Caco-2 (cell line): ENCODE measurements around the gene CEACAM20. TPM values are rescaled to one million over a fixed set of nuclear protein-coding genes. Genes with fewer than 3 reads are reported as not detected.

Experiments used
- BruUV-seq: library from RNA; stranded (reverse); fragments of 400-500 nt; replicated peaks from 2 replicates; lab custom pipeline; 2021; lab: Mats Ljungman, UMichigan
- CTCF ChIA-PET: fragments of 300-600 bp; sonication (Branson Sonifier 250); formaldehyde crosslinking; loops from one replicate; lab custom pipeline; 2022; ENCODE audit warnings: antibody characterized with exemption; lab: Charles Lee
- POLR2A ChIA-PET: fragments of 300-600 bp; sonication (Branson Sonifier 250); formaldehyde crosslinking; loops from one replicate; lab custom pipeline; 2022; ENCODE audit warnings: antibody characterized with exemption; lab: Charles Lee
- DNase-seq, 2 experiments: peaks; one replicate each; pipeline versions ENCODE4 v3.0.0 to v3.0.0-alpha.2; 2020 to 2022
- H3K27me3 ChIP-seq: replicated peaks from 2 replicates; pipeline ENCODE4 v1.6.0; 2011; ENCODE audit warnings: low read length; ENCODE audit not compliant: control insufficient read depth, insufficient read depth
- H3K36me3 ChIP-seq: 2 replicates; pipeline ENCODE4 v1.5.1; 2011; ENCODE audit warnings: low read length; ENCODE audit not compliant: control insufficient read depth, insufficient read depth
- H3K4me1 ChIP-seq: fragments of 250-450 bp; sonication (Bioruptor Pico); 2 replicates; pipeline ENCODE4 v1.5.1; 2020; ENCODE audit warnings: mild to moderate bottlenecking
- H3K4me3 ChIP-seq: 2 replicates; pipeline ENCODE4 v1.5.1; 2011; ENCODE audit warnings: low read depth, mild to moderate bottlenecking, control low read depth, low read length
- H3K9me3 ChIP-seq: fragments of 250-450 bp; sonication (Bioruptor Pico); 2 replicates; pipeline ENCODE4 v1.5.1; 2020; ENCODE audit warnings: mild to moderate bottlenecking, moderate library complexity
- H3K27ac Mint-ChIP-seq: one replicate; pipeline ENCODE4 v1.8.0; 2022; ENCODE audit warnings: mixed read lengths; ENCODE audit not compliant: unreplicated experiment
- H3K27me3 Mint-ChIP-seq: one replicate; pipeline ENCODE4 v1.8.0; 2022; ENCODE audit warnings: mixed read lengths; ENCODE audit not compliant: insufficient read depth, unreplicated experiment
- H3K36me3 Mint-ChIP-seq: one replicate; pipeline ENCODE4 v1.8.0; 2022; ENCODE audit warnings: mild to moderate bottlenecking, mixed read lengths; ENCODE audit not compliant: insufficient read depth, unreplicated experiment
- H3K4me1 Mint-ChIP-seq: one replicate; pipeline ENCODE4 v1.8.0; 2022; ENCODE audit warnings: low read depth, mixed read lengths; ENCODE audit not compliant: unreplicated experiment
- H3K4me3 Mint-ChIP-seq: one replicate; pipeline ENCODE4 v1.8.0; 2022; ENCODE audit warnings: mild to moderate bottlenecking, moderate library complexity, mixed read lengths; ENCODE audit not compliant: unreplicated experiment
- H3K9me3 Mint-ChIP-seq: one replicate; pipeline ENCODE4 v1.8.0; 2022; ENCODE audit warnings: mixed read lengths; ENCODE audit not compliant: unreplicated experiment
- CTCF ChIP-seq, 2 experiments: fragments of 200-600 bp in 1 of 2; IDR thresholded peaks; 1 replicate in 1 of 2; 2 replicates in 1 of 2; pipeline versions ENCODE4 v1.5.1 to v1.8.0; 2011 to 2022; ENCODE audit warnings: antibody characterized with exemption in 1 of 2, control low read depth in 1 of 2, inconsistent platforms in 1 of 2, low read depth in 1 of 2, low read length in 1 of 2, mild to moderate bottlenecking in 1 of 2, moderate library complexity in 1 of 2; ENCODE audit not compliant: insufficient read depth in 1 of 2, severe bottlenecking in 1 of 2, unreplicated experiment in 1 of 2
- intact Hi-C: fragments of 100-400 bp; cut with micrococcal nuclease; formaldehyde crosslinking; loops from one replicate; pipeline ENCODE4 v1.10.0; 2022; ENCODE audit not compliant: unreplicated experiment
- total RNA-seq: library from RNA; stranded (reverse); gene quantifications from 2 replicates; pipeline ENCODE4 v1.2.3, GENCODE V29; 2022

CEACAM20 gene
- total RNA-seq, 1 experiment from 2014 or later, result not detected

DNA sequence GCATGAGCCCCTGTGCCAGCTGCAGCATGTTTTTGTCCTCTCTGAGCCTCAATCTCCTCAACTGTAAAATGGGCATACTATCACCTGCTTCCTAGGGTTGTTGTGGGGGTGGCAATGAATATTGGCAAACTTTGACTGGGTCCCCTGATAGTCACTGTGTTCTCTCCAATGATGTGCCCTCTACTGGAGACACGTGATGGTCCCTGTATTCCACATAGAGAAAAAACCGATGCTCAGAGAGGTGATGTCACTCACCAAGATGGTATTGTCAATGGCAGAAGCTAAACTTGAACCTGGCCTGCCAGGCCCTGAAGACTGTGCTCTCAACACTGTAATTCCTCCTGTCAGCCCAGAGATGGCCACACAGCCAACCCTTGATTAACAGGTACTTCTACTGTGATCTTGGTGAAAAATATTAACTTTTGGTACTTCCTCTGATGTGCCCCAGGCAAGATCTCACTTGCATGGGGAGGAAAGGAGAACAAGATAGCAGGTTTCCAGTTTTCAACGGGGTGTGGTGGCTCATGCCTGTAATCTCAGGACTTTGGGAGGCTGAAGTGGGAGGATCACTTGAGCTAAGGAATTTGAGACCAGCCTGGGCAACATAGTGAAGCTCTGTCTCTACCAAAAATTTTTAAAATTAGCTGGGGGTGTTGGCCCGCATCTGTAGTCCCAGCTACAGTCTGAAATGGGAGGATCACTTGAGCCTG, 3.6 kb downstream of the CEACAM20 start:
- no peaks in the 10 kb centered on the region; the same call in 1 of the 2 replicates for H3K9me3 ChIP-seq
- no peaks in the 10 kb centered on the region for H3K4me1 ChIP-seq
- Mint-ChIP-seq H3K27me3 (peaks cover 7% of the 10 kb centered on the region), H3K4me3 (no peak overlapping the region), H3K27ac (no peak overlapping the region), H3K4me1 (no peaks in the 10 kb centered on the region), H3K36me3 (no peaks in the 10 kb centered on the region), H3K9me3 (peaks cover 16% of the 10 kb centered on the region)
- ChIA-PET CTCF (interaction anchor here (1.1 kb wide), 1 partner anchor 26 kb away, joined by 4 read pairs; the partner anchor contains the start of gene ZNF180), POLR2A (no interaction called here)
- DNase-seq, result no peak
- no peak overlapping the region for H3K4me3 ChIP-seq
- no TSS peak for BruUV-seq
- intact Hi-C loops, result no loop called here
- no peaks in the 10 kb centered on the region for H3K27me3 ChIP-seq
- H3K36me3 ChIP-seq, result no peaks in the 10 kb centered on the region
- no peak for TF ChIP-seq CTCF (IDR thresholded peaks at IDR 0.05; ENCODE audit: insufficient read depth in 1 of 2, low read depth in 1 of 2, low read length in 1 of 2, severe bottlenecking in 1 of 2, unreplicated experiment in 1 of 2)

DNA sequence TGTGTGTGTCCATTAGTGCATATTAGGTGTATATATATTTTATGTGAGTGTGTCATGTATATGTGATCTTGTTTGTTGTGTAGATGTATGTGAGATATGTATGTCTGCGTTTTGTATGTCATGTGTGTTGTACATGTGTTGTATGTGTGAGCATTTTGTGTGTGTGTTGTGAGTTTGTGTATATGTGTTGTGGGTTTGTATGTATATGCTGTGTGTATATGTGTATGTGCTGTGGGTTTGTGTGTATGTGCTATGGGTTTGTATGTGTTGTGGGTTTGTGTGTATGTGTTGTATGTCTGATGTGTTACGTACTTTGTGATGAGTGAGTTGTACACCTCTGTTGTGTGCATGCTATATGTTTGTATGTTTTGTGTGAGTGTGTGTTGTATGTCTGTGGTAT, 8.1 kb downstream of the CEACAM20 start:
- H3K4me3 ChIP-seq, result no peak overlapping the region
- Mint-ChIP-seq H3K9me3 (no peaks in the 10 kb centered on the region), H3K36me3 (no peaks in the 10 kb centered on the region), H3K4me3 (no peak overlapping the region), H3K4me1 (no peaks in the 10 kb centered on the region), H3K27me3 (no peaks in the 10 kb centered on the region), H3K27ac (no peak overlapping the region)
- intact Hi-C loops, result no loop called here
- H3K4me1 ChIP-seq, result no peaks in the 10 kb centered on the region
- H3K36me3 ChIP-seq, result no peaks in the 10 kb centered on the region
- BruUV-seq, result no TSS peak
- CTCF ChIA-PET, result no interaction called here
- TF ChIP-seq CTCF (IDR thresholded peaks at IDR 0.05; ENCODE audit: insufficient read depth in 1 of 2, low read depth in 1 of 2, low read length in 1 of 2, severe bottlenecking in 1 of 2, unreplicated experiment in 1 of 2), result no peak
- POLR2A ChIA-PET, result no interaction called here
- DNase-seq, result no peak
- no peaks in the 10 kb centered on the region for H3K27me3 ChIP-seq
- peaks cover 4% of the 10 kb centered on the region; the same call in 1 of the 2 replicates for H3K9me3 ChIP-seq

- Mint-ChIP-seq H3K36me3 (no peaks in the 10 kb centered on the region), H3K9me3 (no peaks in the 10 kb centered on the region), H3K27me3 (no peaks in the 10 kb centered on the region), H3K4me3 (no peak overlapping the region), H3K27ac (no peak overlapping the region), H3K4me1 (no peaks in the 10 kb centered on the region)
- BruUV-seq, result no TSS peak
- Histone ChIP-seq H3K4me1 (no peaks in the 10 kb centered on the region), H3K4me3 (no peak overlapping the region), H3K36me3 (no peaks in the 10 kb centered on the region), H3K9me3 (peaks cover 4% of the 10 kb centered on the region; the same call in 1 of the 2 replicates), H3K27me3 (no peaks in the 10 kb centered on the region)
- no peak for DNase-seq
- ChIA-PET CTCF (interaction anchor here (0.7 kb wide), 1 partner anchor 14 kb away, joined by 3 read pairs; no protein-coding TSS in a partner anchor), POLR2A (no interaction called here)
- no peak for TF ChIP-seq CTCF (IDR thresholded peaks at IDR 0.05; ENCODE audit: insufficient read depth in 1 of 2, low read depth in 1 of 2, low read length in 1 of 2, severe bottlenecking in 1 of 2, unreplicated experiment in 1 of 2)
- intact Hi-C loops, result no loop called here
Observed at GRCh38 chr19:44517146-44517545, 12.3 kb downstream of the CEACAM20 start.
